NCI-H748 (cell line): ENCODE data around the gene CLCN7.

Source experiments
- DNase-seq: peaks from one replicate; lab custom pipeline; 2025; ENCODE audit not compliant: unreplicated experiment; lab: John Stamatoyannopoulos, UW

The CLCN7 gene, protein sequence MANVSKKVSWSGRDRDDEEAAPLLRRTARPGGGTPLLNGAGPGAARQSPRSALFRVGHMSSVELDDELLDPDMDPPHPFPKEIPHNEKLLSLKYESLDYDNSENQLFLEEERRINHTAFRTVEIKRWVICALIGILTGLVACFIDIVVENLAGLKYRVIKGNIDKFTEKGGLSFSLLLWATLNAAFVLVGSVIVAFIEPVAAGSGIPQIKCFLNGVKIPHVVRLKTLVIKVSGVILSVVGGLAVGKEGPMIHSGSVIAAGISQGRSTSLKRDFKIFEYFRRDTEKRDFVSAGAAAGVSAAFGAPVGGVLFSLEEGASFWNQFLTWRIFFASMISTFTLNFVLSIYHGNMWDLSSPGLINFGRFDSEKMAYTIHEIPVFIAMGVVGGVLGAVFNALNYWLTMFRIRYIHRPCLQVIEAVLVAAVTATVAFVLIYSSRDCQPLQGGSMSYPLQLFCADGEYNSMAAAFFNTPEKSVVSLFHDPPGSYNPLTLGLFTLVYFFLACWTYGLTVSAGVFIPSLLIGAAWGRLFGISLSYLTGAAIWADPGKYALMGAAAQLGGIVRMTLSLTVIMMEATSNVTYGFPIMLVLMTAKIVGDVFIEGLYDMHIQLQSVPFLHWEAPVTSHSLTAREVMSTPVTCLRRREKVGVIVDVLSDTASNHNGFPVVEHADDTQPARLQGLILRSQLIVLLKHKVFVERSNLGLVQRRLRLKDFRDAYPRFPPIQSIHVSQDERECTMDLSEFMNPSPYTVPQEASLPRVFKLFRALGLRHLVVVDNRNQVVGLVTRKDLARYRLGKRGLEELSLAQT

DNA sequence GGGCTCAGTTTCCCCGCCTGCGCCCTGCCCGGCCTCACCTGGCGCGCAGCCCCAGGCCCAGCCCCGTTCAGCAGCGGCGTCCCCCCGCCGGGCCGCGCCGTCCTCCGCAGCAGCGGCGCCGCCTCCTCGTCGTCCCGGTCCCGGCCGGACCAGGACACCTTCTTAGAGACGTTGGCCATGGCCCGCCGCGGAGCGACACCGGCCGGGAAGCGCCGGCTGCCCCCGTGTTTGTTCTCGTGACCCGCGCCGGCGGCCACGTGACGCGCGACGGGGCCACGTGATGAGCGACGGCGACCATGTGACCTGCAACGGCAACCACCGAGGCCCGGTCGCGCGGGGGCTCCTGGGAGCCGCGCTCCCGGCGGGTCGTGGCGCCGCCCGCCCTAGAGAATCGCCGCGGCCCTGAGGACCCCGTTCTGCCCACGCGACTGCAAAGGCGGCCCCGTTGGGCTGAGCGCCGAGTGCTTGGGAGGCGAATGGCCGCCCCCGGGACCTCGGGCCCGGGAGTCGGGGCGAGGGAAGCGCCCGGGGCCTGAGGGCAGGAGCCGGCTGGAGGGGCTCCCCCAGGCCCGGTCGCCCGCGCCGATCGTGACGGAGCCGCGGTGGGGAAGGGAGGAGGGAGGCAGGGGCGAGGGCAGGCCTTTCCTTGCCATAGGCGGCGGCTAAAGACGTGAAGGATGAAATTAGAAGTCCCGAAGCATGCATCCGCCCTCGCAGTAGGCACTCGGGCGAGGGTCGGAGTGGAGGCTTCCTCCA is at the start of gene CLCN7:
Gene CLCN7, minus strand, starts transcription at position 233 of the 756 bp plus-strand sequence. Its CDS starts 54 bp downstream, at position 179.
- peak; percentile 75 for DNase-seq

DNA sequence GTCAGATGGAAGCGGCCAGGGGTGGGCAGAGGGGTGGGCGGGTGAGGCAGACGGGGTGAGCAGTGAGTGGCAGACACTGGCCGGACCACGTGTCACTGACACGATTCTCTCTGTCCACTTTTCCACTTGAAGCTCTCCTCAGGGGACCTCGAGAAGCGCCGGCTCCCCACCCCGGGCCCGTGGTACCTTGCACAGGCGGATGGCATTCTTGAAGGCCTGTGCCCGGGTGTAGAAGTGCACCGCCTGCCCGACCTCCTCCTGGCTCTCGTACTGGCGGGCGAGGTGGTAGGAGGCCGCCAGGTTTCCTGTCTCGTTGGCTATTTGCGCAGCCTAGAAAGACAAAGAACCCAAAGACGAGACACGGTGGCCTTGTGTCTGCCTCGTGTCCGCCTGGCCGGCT is 49.5 kb upstream of the CLCN7 start:
- no peak for DNase-seq

DNA sequence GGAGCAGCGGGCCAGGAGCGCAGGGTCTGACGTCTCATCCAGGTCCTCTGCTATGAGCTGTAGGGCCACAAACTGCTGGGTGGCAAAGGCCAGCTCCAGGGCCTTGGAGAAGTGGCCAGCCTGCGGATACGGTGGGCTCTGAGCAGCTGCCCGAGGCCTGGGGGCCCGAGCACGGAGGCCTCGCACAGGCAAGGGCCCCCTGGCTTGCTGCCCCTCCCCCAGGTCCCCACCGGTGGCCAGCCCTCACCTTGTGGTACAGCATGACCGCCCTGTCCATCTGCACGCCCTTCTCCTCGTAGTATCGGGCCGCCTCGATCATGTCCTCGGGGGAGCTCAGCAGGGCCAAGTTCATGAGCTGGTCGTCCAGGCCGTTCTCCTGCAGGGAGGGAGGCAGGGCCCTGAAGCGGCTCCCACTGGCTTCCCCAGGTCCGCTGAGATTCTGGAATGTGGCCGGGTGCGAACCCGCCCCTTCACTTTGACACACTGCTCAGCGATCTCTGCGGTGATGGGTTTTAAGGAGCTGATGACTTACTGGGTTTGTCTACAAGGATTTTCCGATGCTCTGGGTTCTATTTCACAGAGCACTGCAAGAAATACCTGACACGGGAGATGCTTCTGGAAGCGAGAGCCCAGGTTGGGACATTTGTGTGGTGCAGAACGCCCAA is 48.9 kb upstream of the CLCN7 start:
- no peak for DNase-seq

- DNase-seq = no peak
Observed at GRCh38 chr16:1520461-1520860, 45.6 kb upstream of the CLCN7 start.

- DNase-seq = no peak
Observed at GRCh38 chr16:1519831-1520230, 45.0 kb upstream of the CLCN7 start.

GRCh38 chr16:1518626-1519135 is 43.9 kb upstream of the CLCN7 start:
- DNase-seq = no peak

GRCh38 chr16:1514507-1514906 is 39.7 kb upstream of the CLCN7 start:
- DNase-seq = no peak

- DNase-seq = no peak
Observed at GRCh38 chr16:1512774-1513173, 37.9 kb upstream of the CLCN7 start.

- DNase-seq = no peak
Observed at GRCh38 chr16:1511662-1512569, 37.1 kb upstream of the CLCN7 start.

DNA sequence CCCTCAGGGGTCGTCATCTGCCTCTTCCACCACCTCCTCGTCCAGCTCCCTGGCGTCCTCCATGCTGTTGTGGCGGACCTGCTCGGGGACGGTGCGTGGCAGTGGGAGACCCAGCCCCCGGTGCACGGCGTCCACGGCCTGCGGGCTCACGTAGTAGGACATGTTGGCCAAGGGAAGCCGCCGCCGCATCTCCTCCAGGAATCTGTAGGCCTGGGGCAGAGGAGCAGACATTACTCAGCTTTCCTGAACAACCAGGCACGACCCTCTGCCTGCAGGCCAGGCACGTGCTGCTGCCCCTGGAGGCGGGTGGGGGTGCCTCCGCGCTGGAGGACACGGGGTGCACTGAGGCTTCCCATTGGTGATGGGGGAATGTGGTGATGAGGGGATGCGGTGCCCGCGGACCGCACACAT is 36.1 kb upstream of the CLCN7 start:
- DNase-seq = no peak

DNA sequence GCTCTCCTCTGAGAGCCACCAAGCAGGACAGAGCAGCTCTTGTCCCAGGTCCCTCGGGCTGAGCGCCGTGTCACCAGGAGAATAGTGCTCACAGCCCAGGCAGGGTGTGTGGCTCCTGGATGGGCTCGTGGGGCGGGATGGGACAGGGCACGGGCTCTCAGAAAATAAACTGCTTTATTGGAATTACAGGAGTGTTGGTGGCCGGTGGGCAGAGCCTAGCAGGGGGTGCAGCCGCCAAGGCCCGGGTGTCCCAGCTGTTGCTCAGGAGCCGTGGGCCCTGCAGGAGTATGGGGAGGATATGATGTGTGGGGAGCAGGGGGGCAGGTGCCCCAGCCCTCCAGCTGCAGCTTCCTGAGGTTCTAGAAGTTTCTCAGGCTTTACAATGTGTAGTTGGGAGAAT is 35.4 kb upstream of the CLCN7 start:
- no peak for DNase-seq

- no peak for DNase-seq
Observed at GRCh38 chr16:1509307-1510221, 34.7 kb upstream of the CLCN7 start.

DNA sequence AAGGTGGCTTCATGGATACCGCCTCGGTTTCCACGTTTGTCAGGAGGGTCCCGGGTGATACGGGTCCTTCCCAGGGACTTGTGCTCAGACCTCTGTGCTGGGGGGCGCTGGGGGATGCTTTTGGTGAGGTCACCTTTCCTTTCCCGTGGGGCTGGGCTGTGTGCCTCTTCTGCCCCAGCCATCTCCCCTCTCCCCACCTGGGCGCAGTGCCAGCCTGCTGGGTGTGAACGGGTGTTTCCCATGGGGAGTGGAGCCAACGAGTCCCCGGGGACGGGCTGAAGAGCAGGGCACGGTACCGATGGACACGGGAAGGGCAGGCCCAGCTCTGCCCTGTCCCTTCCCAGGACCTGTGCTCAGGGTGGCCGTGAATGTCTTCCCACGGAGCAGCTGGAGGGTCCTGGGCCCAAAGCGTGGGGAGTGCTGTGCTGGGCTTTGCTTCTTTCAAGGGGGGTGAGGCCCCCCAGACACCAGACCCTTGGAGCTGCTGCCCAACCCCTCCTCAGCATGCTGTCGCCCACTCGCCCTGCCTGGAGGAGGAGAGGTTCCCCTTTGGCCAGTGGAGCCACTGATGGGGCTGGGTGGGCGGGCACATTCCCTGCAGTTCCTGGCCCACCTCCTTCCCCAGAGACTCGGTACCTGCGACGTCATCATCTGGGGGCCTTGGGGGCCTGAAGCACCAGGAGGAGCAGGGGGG is 33.8 kb upstream of the CLCN7 start:
- no peak for DNase-seq

GRCh38 chr16:1506494-1507213 is 31.8 kb upstream of the CLCN7 start:
- DNase-seq = no peak

DNA sequence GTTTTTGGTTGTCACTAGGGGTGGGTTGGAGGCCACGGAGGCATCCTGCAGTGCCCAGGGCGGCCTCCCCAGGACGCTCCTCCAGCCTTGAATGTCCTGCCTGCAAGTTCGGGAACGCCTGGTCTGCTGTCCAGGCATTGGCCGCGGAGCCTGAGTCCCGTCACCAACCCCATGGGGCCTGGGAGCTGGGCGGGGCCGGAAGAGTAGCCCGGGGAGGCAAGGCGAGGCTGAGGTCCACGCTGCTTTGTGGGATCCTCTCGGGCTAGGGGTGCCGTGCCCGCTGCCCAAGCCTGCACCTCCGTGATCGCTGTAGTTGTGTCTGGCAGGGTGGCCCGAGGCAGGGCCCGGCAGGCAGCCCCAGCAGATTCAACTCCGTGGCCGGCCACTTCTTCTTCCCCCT is 31.1 kb upstream of the CLCN7 start:
- DNase-seq = no peak

DNA sequence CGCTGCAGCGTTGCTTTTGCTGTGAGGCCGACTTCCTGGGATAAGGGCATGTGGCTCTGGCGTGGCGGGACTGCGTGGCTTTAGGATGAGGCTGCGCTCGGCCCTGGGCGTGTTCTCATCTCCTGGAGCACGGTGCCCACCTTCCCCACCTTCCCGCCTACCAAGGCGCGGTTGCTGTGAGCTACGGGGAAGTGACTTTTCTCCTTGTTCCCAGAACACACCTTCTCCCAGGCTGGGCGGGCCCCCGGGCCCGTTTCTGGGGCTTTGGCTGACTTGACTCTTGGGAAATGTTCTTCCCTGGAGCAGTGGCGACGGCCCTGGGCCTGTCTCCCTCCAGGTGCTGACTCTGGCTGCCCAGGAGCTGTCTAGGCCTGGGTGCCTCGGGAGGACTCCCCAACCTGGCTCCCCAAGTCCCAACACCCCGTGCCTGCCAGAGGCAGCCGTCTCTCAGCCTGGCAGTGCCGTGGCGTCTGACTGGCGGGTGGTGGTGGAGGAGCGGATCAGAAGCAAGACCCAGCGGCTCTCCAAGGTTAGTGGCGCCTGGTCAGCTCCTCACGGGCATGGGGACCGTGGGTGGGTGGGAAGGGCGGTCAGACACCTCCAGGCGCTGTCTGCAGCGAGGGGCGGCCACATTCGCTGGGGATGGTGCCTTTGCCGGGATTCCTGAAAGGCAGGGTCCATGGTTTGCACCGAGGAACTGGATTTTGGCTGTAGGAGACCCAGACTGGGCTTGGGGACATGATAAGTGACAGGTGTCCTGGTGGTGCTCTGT is 30.4 kb upstream of the CLCN7 start:
- DNase-seq = no peak
